HG03135 (cell line): Measurements from ENCODE around the gene TOX2.

Experiments
- ATAC-seq: cut with Tn5 transposase; IDR thresholded peaks from one replicate; pipeline ENCODE4 v1.9.1; 2021; ENCODE audit warnings: mild to moderate bottlenecking, moderate library complexity; ENCODE audit not compliant: unreplicated experiment

The TOX2 gene

DNA sequence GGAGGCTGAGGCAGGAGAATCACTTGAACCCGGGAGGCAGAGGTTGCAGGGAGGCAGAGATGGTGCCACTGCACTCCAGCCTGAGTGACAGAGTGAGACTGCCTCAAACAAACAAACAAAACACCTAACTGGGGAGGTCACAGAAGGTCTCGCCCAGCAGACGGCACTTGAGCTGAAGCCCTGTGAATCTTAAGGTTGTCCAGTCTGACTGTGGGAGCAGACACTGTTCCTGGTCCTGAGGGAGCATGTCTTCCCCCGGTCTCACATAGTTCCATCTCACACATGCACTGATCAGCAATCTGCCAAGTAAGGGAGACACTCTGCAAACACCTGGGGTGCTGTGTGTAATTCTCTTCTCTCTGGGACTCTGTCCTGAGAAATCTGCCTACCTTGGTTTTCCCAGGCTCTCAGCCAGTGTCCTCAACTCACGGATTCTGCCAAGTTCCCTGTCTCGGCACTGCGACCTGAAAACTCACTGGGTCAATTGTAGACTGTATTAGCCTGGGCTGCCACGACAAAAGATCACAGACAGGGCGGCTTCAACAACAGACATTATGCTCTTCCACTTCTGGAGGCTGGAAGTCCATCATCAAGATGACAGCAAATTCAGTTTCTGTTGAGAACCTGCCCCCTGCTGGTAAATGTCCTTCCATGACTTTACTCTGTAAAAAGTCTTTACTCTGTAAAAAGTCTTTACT, 178.0 kb downstream of the TOX2 start:
- no peak for ATAC-seq

DNA sequence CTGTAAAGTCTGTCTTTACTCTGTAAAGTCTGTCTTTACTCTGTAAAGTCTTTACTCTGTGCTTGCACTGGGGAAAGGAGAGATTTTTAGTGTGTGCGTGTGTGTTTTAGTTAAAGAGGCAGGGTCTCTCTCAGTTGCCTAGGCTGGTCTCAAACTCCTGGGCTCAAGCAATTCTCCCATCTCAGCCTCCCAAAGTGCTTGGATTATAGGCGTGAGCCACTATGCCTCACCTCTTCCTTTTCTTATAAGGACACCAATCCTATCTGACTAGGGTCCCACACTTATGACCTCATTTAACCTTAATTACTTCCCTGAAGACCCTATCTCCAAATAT, 178.6 kb downstream of the TOX2 start:
- no peak for ATAC-seq

DNA sequence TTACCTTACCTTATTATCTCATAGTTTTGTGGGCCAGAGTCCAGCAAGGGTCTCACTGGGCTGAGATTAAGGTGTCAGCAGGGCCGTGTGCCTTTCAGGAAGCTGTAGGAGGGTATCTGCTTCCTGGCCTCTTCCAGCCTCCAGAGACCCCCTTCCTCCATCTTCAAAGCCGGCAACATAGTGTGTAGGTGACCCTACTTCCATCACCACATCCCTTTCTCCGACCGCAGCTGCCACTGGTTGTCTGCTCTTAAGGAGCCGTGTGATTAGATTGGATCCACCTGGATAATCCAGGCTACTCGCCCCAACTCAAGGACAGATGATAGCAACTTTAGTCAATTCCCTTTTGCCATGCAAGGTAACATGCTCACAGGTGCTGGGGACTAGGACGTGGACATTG, 181.2 kb downstream of the TOX2 start:
- no peak for ATAC-seq

DNA sequence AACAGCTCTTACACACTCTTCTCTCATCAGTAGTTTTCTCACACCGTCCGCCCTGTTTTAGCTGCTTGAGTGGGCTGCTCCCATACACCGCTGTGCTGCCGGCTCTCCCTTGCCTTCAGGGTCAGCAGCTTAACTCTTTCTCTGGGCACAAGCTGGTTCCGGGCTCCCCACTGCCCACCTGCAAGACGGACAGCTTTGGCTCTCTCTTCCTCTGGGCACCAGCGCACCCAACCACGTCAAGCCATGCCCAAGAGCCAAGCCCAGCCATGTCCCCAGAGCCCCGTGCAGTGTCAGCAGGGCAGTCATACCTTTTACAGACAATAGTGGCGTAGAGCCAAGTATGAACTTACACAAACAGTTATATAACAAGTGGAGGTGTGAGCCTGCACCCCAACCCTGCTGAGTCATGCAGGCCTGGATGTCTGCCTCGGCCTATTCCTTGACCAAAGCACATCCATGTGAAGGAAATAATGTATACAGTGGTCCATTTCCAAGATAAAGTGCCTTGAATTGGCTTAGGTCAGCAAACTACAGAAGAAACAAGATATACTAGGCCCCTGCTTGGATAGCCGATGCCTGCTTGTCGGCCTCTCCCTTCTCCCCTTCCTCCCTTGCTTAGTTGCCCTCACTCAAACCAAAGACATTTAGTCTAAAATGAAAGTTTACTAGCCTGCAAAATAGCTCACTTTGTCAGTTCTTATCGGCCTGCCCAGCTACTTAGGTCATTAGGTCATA, 183.0 kb downstream of the TOX2 start:
- ATAC-seq, result no peak

DNA sequence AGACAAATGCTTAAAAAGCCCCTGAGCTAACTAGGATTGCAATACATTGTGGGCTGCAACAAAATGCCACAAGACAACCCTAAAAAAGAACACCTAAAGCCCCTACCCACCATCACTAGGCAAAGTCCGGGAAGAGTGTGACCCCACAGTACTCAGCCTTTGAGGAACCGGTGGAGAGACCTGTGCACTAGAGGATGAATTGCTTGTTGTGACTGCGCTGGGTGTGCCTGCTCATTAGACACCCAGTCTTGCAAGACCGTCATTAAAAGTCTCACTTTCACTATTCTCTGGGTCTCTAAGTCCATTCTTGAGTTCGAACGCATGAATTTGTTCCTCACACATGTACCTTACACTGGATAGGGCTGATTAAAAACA, 183.6 kb downstream of the TOX2 start:
- no peak for ATAC-seq

DNA sequence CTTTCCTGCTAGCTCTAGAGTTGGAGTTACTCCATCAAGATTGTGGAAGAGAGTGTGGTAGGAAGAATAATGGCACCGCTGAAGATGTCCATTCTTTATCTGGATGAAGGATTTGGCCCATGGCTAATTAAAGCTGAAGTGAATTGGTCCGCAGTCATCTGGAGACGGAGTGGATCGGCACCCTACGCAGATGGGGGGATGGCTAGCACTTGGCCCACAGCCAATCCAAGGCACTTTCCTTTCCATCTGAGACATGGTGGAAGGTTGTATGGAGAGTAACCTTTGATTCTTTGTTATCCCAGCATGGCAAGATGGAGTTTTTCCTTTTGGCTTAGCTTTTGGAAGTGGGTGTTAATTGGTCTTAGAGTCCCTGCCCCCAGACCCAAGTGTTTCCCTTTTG, 184.0 kb downstream of the TOX2 start:
- ATAC-seq, result no peak

DNA sequence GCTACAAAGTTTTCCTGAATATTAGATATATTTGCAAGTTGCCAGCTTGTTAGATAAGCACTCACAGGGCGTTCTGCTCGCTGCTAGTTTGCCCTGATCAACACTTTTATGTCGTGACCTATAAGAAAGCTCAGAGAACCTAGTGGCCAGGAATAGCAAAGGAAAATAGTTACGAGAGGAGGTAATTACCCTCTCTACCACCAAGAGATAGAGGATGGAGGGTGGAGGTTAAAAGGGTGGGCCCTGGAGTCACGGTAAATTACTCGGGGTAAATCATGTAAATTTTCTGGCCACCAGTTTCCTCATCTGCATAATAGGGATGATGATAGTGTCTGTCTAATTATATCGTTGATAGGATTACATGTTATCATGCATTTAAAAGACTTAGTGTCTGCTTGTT, 185.2 kb downstream of the TOX2 start:
- no peak for ATAC-seq

DNA sequence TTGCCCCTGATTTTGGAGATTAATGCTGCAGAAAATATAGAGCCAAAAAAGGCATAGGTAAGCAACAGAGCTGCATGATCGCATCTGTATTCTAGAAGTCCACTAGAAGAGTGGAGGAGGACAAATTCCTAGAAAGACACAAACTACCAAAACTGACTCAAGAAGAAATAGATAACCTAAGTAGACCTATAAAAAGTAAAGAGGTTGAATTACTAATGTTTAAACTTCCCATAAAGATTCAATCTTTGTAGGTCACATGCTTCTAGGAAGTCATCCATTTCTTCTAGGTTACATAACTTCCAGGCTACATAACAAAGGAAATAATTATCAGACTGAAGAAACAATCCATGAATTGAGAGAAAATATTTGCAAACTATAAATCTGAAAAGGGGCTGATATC, 187.9 kb downstream of the TOX2 start:
- ATAC-seq, result no peak

DNA sequence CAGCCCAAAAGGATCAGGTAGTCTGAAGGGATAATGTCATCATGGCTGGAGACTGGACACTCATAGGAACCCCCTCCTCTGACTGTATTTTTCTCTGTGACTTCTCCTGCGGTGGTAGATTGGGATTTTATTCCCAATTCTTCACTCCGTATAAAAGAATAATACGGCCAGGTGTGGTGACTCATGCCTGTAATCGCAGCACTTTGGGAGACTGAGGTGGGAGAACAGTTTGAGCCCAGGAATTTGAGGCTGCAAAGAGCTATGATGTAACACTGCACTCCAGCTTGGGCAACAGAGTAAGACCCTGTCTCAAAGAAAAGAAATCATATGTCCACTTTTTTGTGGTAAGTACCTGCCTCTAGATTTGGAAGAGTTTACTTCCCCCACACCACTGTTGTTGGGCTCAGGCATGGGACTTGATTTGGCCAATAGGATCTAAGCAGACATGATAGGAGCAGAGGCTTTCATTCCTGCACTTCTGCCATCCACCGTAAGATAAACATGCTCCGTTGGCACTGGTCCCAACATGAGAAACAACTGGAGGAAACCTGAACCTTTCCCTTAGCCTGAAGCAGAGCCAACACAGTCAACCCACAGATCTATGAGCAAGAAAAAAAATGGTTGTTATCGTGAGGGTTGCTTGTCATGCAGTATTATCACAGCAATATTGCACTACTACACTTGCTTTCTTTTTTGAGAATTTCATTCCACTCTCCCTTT, 190.3 kb downstream of the TOX2 start:
- ATAC-seq, result no peak

DNA sequence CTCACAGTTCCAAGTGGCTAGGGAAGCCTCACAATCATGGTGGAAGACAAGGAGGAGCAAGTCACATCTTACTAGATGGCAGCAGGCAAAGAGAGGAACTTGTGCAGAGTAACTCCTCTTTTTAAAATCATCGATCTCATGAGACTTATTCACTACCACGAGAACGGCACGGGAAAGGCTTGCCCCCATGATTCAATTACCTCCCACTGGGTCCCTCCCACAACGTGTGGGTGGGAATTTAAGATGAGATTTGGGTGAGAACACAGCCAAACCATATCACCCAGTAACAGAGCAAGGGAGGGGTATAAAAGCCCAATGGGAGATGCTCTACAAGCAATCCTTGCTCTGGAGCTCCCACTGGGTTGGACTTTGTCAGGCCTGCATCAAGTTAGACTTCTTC, 192.0 kb downstream of the TOX2 start:
- no peak for ATAC-seq

DNA sequence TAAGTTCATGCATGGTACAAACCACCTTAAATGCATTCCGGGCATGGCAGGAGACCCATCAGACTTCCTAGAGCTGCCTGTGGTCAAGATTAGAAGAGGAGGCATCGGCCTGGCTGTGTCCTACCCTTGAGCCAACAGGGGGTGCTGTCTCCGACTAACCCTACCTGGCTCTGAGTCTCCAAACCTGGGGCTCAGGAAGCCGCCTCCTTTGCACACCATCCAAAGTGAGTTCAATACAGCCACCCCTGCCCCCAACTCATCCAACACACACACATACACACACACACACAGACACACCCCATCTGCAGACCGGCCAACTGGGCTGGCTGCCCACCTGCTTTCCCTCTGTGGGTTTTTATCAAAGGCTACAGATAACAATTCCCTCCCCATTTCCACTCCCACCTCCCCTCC, 195.3 kb downstream of the TOX2 start:
- ATAC-seq, result no peak

DNA sequence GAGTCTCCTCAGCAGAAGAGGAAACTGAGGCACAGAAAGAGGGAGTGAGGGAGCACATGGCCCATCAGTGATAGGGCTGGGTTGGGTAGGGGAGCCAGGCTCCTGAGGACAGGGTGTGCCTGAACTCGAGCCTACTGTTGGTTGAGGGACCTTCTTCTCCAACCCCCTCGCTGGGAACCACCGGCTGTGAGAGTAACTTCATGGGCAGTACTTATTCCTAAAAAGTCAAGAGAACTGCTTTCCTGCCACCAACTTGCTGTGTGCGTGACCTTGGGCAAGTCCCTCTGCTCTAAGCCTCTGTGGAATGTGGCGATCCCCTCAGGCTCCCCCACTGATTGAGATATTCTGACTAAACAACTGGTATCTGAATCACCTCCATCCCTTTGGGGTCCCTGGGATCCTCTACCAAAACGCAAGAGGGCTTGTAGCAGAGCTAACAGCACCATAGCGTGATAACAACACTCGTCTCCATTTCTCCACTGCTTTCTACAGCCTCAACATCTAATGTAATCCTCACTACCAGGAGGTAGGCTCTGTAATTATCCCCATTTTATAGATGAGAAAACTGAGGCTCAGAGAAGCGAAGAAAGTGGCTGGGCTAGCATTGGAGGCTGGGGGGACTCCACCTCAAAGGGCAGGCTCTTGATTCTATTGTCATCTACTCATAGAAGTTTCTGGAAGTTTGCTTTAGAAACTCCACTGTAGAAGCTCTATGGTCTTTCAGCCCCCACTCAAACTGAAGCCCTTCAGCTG, 196.3 kb downstream of the TOX2 start:
- no peak for ATAC-seq

DNA sequence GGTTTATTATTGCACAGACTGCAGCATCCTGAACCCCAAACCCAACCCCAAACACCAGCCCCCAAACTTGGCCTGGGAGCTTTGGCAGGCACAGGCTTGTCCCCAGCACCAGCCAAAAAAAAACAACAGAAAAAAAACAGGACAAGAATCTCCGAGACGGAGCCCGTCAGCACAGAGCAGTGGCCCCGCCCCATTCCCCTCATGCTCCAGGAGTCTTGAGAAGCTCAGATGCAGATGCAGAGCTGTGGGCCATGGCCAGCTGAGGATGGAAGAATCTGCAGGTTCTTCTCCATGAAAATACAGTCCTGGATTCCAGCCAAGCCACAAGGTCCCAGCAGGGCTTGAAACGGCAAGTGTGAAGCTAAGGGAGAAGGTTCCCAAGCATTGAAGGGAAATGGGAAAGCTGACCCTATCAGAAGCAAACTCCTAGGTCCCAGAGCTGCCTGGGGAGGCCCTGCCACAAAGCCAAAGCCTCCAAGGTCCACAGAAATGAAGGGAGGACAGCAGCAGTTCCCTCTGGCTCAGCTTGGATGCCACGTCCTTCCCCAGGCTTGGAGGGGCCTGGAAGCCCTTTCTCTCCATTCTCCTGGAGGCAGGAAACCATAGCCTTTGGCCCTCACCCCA, 197.2 kb downstream of the TOX2 start:
- ATAC-seq, result no peak

DNA sequence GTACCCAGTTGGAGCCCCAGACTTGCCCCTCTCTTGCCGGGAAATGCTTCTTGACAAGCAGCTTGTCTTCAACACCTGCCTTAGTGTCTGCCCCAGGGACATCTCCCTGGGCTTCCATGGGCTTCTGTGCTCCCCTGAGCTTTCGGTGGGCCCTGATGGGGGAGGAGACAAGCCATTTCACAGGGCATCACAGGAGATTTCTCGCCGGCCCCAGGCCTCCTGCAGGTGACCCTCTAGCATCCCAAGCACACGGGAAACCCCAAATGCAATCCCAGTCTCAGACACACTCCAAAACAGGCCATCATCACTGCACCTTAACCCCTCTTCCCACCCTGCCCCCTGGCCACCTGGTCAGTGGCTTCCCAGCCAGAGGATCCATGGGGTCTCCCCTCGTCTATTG, 197.8 kb downstream of the TOX2 start:
- ATAC-seq, result no peak

DNA sequence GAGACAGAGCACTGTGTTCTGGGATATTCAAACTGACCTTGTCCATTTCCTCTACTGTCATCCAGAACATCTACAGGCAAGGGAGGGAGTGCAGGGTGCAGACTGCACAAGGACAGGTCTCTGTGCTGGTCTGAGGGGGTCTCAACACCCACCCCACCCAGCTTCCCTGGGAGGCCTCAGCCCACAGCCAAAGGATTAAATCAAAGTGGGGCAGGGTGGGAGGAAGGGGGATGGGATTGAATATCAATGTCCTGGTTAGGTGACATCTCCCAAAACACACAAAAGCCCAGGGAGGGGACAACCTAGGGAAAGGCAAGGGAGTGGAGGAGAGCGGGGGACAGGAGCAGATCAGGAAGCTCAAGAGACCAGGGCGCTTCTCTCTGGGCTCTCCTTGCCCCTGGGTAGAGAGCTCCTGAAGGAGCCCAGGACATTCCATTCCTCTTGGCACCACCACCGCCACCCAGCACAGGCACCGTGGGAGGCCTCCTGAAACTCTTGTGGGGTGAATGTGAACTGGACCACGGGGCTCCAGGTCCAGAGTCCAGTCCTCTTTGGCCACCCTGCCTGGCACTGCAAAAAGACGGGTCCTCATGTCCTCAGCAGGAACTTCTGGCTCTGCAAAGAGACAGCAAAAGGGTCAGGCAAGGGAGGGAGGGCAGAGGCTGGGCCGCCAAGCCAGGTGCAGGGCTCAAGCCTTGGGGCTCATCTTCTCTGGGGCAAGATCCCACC, 198.4 kb downstream of the TOX2 start:
- no peak for ATAC-seq

DNA sequence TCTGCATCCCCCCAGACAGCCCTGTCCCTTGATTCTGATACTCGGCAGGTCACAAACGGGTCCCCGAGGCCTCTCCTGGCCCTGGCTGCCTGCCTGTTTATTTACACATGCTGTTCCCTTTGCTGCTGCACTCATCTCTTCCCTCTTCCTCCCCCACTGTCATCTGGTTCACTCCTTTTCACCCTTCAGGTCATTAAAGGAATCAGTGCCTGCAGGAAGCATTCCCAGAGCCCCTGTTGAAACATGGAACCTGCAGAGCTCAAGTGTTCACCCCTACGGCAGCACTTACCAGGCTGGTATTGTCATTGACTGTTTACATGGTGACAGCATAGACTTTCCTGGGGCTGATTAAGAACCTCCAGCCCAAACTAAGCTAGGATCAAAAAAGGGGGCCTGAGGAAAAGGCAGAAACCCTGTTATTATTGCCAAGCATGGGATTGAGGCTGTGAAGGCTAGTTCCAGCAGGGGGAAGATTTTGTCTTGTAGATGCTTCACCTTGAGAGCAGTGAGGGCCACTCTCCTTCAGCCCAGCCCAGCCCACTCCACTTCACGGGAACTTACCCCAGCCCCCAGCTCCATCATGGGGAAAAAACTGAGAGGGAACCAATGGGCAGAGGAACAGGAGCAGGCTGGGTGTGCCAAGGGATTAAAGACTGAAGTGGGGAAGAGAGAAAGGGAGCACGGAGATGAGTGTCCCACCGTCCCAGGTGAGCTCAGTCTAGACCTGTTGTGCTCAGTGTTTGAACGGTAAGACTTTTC, 199.1 kb downstream of the TOX2 start:
- ATAC-seq, result no peak

DNA sequence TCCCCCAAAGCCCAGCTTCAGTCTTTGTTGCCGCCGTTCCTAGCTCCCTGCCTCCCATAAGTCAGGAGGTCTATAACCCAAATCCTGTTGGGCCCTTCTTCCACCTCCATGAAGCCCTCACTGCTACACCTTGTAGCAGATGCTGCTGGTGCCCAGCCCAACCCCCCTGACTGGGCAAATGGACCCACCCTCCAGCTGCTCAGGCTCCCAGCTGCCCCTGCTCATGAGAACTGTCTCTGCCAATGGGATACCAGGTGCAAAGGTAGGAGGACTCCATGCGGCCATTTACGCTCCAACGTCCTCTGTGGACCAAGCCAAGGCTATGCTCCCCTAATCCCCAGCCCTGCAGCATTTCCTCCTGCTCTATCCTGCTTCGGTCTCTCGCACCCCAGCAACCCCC, 200.5 kb downstream of the TOX2 start:
- ATAC-seq, result no peak

DNA sequence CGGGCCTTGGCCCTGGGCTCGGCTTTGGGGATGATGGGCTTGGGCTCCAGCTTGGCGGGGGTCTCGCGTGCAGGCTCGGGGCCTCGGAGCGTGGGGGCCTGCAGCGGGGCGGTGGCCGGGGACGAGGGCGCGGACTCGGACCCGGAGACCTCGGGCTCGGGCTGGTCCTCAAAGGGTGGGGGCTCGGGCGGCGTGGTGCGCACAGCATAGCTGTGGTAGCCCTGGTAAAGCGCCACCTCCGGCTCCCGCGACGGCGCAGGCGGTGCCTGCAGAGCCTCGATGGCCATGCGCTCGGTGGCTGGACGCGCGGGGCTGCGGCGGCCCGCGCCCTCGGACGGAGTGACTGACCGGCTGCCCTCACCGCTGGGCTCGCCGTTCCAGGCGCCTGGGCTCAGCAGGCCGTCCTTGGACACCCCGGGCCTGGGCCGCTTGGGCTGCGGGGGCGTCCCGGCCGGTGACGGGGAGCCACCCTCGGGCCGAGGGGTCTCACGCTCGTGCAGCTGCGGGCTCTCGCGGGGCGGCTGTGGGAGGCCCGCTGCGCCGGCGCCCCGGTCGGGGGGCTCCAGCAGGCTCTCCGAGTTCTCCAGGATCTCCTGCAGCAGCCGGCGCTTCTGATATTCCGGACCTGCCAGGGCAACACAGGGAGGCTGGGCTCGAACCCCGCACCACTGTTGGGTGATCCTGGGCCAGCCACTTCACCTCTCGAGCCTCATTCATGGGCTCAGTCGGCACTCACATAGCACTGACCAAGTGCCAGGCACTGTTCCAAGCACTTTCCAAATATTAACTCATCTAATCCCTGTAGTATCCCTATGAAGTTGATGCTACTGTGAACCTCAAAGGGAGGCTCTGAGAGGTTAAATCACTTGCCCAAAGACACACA, 201.4 kb downstream of the TOX2 start:
- no peak for ATAC-seq
